H1 (cell line): ENCODE results near the gene TPO. TPM values are rescaled to one million over a fixed set of nuclear protein-coding genes. Genes with fewer than 3 reads are reported as not detected.

Experiments used
- CTCF ChIA-PET: fragments of 300-600 bp; sonication (Branson Sonifier 250); formaldehyde crosslinking; loops from one replicate; lab custom pipeline; 2021; ENCODE audit not compliant: partially characterized antibody; lab: Charles Lee
- POLR2A ChIA-PET: fragments of 300-600 bp; sonication (Branson Sonifier 250); formaldehyde crosslinking; loops from one replicate; lab custom pipeline; 2021; ENCODE audit warnings: inconsistent platforms; ENCODE audit not compliant: partially characterized antibody; lab: Charles Lee
- DNase-seq, 2 experiments: peaks; one replicate each; pipeline versions ENCODE4 v3.0.0 to v3.0.0-alpha.2; 2010 to 2022; ENCODE audit warnings: low spot score in 2 of 2, low read depth in 1 of 2, mixed read lengths in 1 of 2
- FAIRE-seq: peaks from 2 replicates; lab custom pipeline; 2011; peaks lifted over from hg19 to GRCh38; lab: Jason Lieb, UNC
- H2AFZ ChIP-seq: 2 replicates; pipeline ENCODE4 v1.8.1; 2012; ENCODE audit warnings: low read length, inconsistent platforms
- H2AK5ac ChIP-seq: 2 replicates; pipeline ENCODE4 v1.6.1; 2013; ENCODE audit warnings: low read depth, low read length
- H2BK120ac ChIP-seq: replicated peaks from 2 replicates; pipeline ENCODE3; 2013; ENCODE audit warnings: low read depth, low read length, inconsistent platforms
- H2BK12ac ChIP-seq: 2 replicates; pipeline ENCODE4 v1.6.1; 2013; ENCODE audit warnings: low read depth, low read length
- H2BK15ac ChIP-seq: 2 replicates; pipeline ENCODE4 v1.6.1; 2013; ENCODE audit warnings: low read length
- H2BK20ac ChIP-seq: 2 replicates; pipeline ENCODE4 v1.6.1; 2013; ENCODE audit warnings: low read length
- H2BK5ac ChIP-seq: 2 replicates; pipeline ENCODE4 v1.6.1; 2013; ENCODE audit warnings: low read depth, low read length
- H3K14ac ChIP-seq: 2 replicates; pipeline ENCODE4 v1.6.1; 2013; ENCODE audit warnings: inconsistent platforms; ENCODE audit not compliant: insufficient read length
- H3K18ac ChIP-seq: 2 replicates; pipeline ENCODE4 v1.6.1; 2013; ENCODE audit warnings: low read length; ENCODE audit errors: extremely low read depth
- H3K23ac ChIP-seq: 2 replicates; pipeline ENCODE4 v1.6.1; 2013; ENCODE audit warnings: inconsistent platforms; ENCODE audit not compliant: insufficient read length
- H3K23me2 ChIP-seq: 2 replicates; pipeline ENCODE4 v1.6.1; 2013; ENCODE audit warnings: low read depth, low read length
- H3K27ac ChIP-seq: 2 replicates; pipeline ENCODE4 v1.6.1; 2011; ENCODE audit warnings: low read depth, low read length, inconsistent platforms
- H3K27me3 ChIP-seq, 4 experiments: replicated peaks in 1 of 4; 1 replicate in 1 of 4; 2 replicates in 3 of 4; pipeline versions ENCODE4 v1.6.1 to v1.8.1; 2011 to 2013; ENCODE audit warnings: low read length in 3 of 4, mild to moderate bottlenecking in 3 of 4, inconsistent platforms in 2 of 4, mixed read lengths in 2 of 4, moderate library complexity in 1 of 4; ENCODE audit not compliant: control insufficient read depth in 3 of 4, insufficient read depth in 3 of 4; ENCODE audit errors: extremely low read depth in 1 of 4
- H3K36me3 ChIP-seq, 4 experiments: 2 replicates each; pipeline versions ENCODE4 v1.6.1 to v1.8.1; 2011 to 2013; ENCODE audit warnings: mild to moderate bottlenecking in 4 of 4, low read length in 3 of 4, moderate library complexity in 2 of 4, control low read depth in 1 of 4, inconsistent platforms in 1 of 4; ENCODE audit not compliant: insufficient read depth in 4 of 4, control insufficient read depth in 2 of 4
- H3K4ac ChIP-seq: replicated peaks from 2 replicates; pipeline ENCODE3; 2013; ENCODE audit warnings: low read length, low read depth, mixed read lengths, inconsistent platforms; ENCODE audit not compliant: insufficient read length
- H3K4me1 ChIP-seq, 4 experiments: replicated peaks in 1 of 4; 1 replicate in 1 of 4; 2 replicates in 3 of 4; pipeline versions ENCODE4 v1.6.1 to v1.8.1; 2011 to 2013; ENCODE audit warnings: low read length in 3 of 4, inconsistent platforms in 2 of 4, mixed read lengths in 1 of 4; ENCODE audit not compliant: insufficient read depth in 4 of 4, control insufficient read depth in 3 of 4
- H3K4me2 ChIP-seq, 2 experiments: 2 replicates each; pipeline versions ENCODE4 v1.6.1 to v1.8.1; 2011 to 2013; ENCODE audit warnings: low read depth in 2 of 2, low read length in 2 of 2, control low read depth in 1 of 2, inconsistent platforms in 1 of 2, mild to moderate bottlenecking in 1 of 2; ENCODE audit not compliant: insufficient read depth in 1 of 2
- H3K4me3 ChIP-seq, 4 experiments: fragments of 200-600, 300-600 bp in 1 of 4; sonication (generic), shearing (Covaris generic), sonication (Bioruptor Twin) in 1 of 4; 2 replicates each; pipeline versions ENCODE4 v1.5.1 to v1.8.1; 2011 to 2016; ENCODE audit warnings: low read length in 4 of 4, low read depth in 3 of 4, control low read depth in 2 of 4, inconsistent platforms in 2 of 4, mild to moderate bottlenecking in 2 of 4, mixed read lengths in 1 of 4, moderate library complexity in 1 of 4; ENCODE audit not compliant: insufficient read depth in 2 of 4; ENCODE audit errors: extremely low read depth in 1 of 4
- H3K56ac ChIP-seq: replicated peaks from 2 replicates; pipeline ENCODE3; 2013; ENCODE audit warnings: low read depth, mild to moderate bottlenecking, mixed read lengths, low read length, inconsistent platforms; ENCODE audit not compliant: insufficient read length
- H3K79me1 ChIP-seq: 2 replicates; pipeline ENCODE4 v1.6.1; 2013; ENCODE audit warnings: low read depth, low read length, control low read depth
- H3K79me2 ChIP-seq, 2 experiments: 2 replicates each; pipeline versions ENCODE4 v1.6.1 to v1.8.1; 2012 to 2013; ENCODE audit warnings: low read length in 2 of 2, mild to moderate bottlenecking in 2 of 2, inconsistent platforms in 1 of 2; ENCODE audit not compliant: insufficient read depth in 2 of 2, control insufficient read depth in 1 of 2
- H3K9ac ChIP-seq, 4 experiments: replicated peaks in 1 of 4; 1 replicate in 1 of 4; 2 replicates in 3 of 4; pipeline versions ENCODE4 v1.6.1 to v1.8.1; 2011 to 2013; ENCODE audit warnings: low read depth in 3 of 4, low read length in 3 of 4, control low read depth in 2 of 4, mild to moderate bottlenecking in 2 of 4, moderate library complexity in 2 of 4, inconsistent platforms in 1 of 4; ENCODE audit errors: extremely low read depth in 1 of 4
- H3K9me3 ChIP-seq, 2 experiments: 2 replicates each; pipeline versions ENCODE4 v1.6.1 to v1.8.1; 2012 to 2013; ENCODE audit warnings: mild to moderate bottlenecking in 2 of 2, moderate library complexity in 2 of 2, control low read depth in 1 of 2, inconsistent platforms in 1 of 2, low read depth in 1 of 2, low read length in 1 of 2, mixed read lengths in 1 of 2; ENCODE audit not compliant: insufficient read depth in 2 of 2
- H4K20me1 ChIP-seq, 2 experiments: replicated peaks in 1 of 2; 2 replicates each; pipeline versions ENCODE3 to v1.8.1; 2011 to 2013; ENCODE audit warnings: inconsistent platforms in 2 of 2, low read length in 2 of 2, mild to moderate bottlenecking in 1 of 2; ENCODE audit not compliant: insufficient read depth in 2 of 2, control insufficient read depth in 1 of 2
- H4K5ac ChIP-seq: 2 replicates; pipeline ENCODE4 v1.6.1; 2013; ENCODE audit warnings: low read length, low read depth, mixed read lengths, inconsistent platforms; ENCODE audit not compliant: insufficient read length
- H4K8ac ChIP-seq: 2 replicates; pipeline ENCODE4 v1.8.0; 2013; ENCODE audit warnings: mild to moderate bottlenecking, moderate library complexity, low read length, inconsistent platforms; ENCODE audit not compliant: insufficient read depth; ENCODE audit errors: extremely low read depth
- H4K91ac ChIP-seq: replicated peaks from 2 replicates; pipeline ENCODE3; 2013; ENCODE audit warnings: low read length, mixed read lengths, inconsistent platforms; ENCODE audit not compliant: insufficient read length
- CEBPB ChIP-seq: IDR thresholded peaks from 2 replicates; pipeline ENCODE4 v1.6.1; 2012; ENCODE audit warnings: low read depth, low read length
- EGR1 ChIP-seq: IDR thresholded peaks from 2 replicates; pipeline ENCODE4 v1.6.1; 2011; ENCODE audit warnings: low read depth, low read length, borderline replicate concordance
- GABPA ChIP-seq: IDR thresholded peaks from 2 replicates; pipeline ENCODE4 v1.6.1; 2011; ENCODE audit warnings: mild to moderate bottlenecking, low read length, moderate library complexity, borderline replicate concordance; ENCODE audit not compliant: insufficient read depth
- HDAC2 ChIP-seq, 2 experiments: fragments of 300-600 bp in 1 of 2; sonication (generic) in 1 of 2; IDR thresholded peaks; 2 replicates each; pipeline ENCODE4 v1.6.1; 2011 to 2012; ENCODE audit warnings: low read depth in 2 of 2, low read length in 2 of 2, mild to moderate bottlenecking in 2 of 2, moderate library complexity in 2 of 2, borderline replicate concordance in 1 of 2, inconsistent platforms in 1 of 2
- KDM5A ChIP-seq: fragments of 200-600 bp; IDR thresholded peaks from 2 replicates; pipeline ENCODE4 v1.7.1; 2012; ENCODE audit warnings: mild to moderate bottlenecking, low read length, inconsistent platforms, mixed read lengths
- RBBP5 ChIP-seq: IDR thresholded peaks from 2 replicates; pipeline ENCODE4 v1.7.1; 2012; ENCODE audit warnings: low read depth, mild to moderate bottlenecking, inconsistent platforms, low read length, moderate library complexity, borderline replicate concordance
- SIN3A ChIP-seq, 2 experiments: IDR thresholded peaks in 1 of 2; conservative IDR thresholded peaks in 1 of 2; 2 replicates each; pipeline ENCODE4 v1.6.1; 2011 to 2012; ENCODE audit warnings: low read length in 2 of 2, improper control_type of control experiment in 1 of 2, low read depth in 1 of 2, mild to moderate bottlenecking in 1 of 2
- SP4 ChIP-seq: IDR thresholded peaks from 2 replicates; pipeline ENCODE4 v1.6.1; 2012; ENCODE audit warnings: low read length, inconsistent platforms
- TCF12 ChIP-seq: IDR thresholded peaks from 2 replicates; pipeline ENCODE4 v1.6.1; 2011; ENCODE audit warnings: low read depth, mild to moderate bottlenecking, low read length
- YY1 ChIP-seq: IDR thresholded peaks from 2 replicates; pipeline ENCODE4 v1.6.1; 2011; ENCODE audit warnings: low read depth, mild to moderate bottlenecking, low read length
- WGBS, 2 experiments: shearing (Covaris generic) in 1 of 2; methylation state at CpG; one replicate each; pipeline versions ENCODE4 v1.1.6 to v1.1.7; 2013 to 2015; ENCODE audit warnings: low lambda C conversion rate in 2 of 2, mixed read lengths in 2 of 2, inconsistent platforms in 1 of 2, low coverage in 1 of 2, missing lambda C conversion rate in 1 of 2; ENCODE audit not compliant: insufficient replicate concordance in 2 of 2, insufficient coverage in 1 of 2, insufficient read length in 1 of 2; ENCODE audit errors: extremely low coverage in 1 of 2, missing lambda C conversion rate in 1 of 2; 5-methylcytosine and 5-hydroxymethylcytosine counted together
- polyA plus RNA-seq, 7 experiments: library from polyadenylated mRNA; depleted of rRNA in 3 of 7; stranded (reverse) in 5 of 7; unstranded in 2 of 7; fragments of >200 nt in 5 of 7; fragments of 200-250 nt in 2 of 7; gene quantifications; 1 replicate in 5 of 7; 2 replicates in 1 of 7; 4 replicates in 1 of 7; pipeline versions ENCODE4 v1.2.1 to v1.2.3, GENCODE V29; 2011 to 2013; ENCODE audit warnings: missing spikeins in 2 of 7, mixed read lengths in 2 of 7
- total RNA-seq: library from RNA; stranded (reverse); fragmentation: NEBNext Ultra II Directional; extraction: Animal tissue kit (Norgen Biotek cat#: 25700); gene quantifications from 2 replicates; pipeline ENCODE4 v1.2.1, GENCODE V29; 2021
- TF ChIP-seq, protein P1 (sequence below): IDR thresholded peaks from 2 replicates; pipeline ENCODE4 v1.6.1; 2011; ENCODE audit warnings: low read length, improper control_type of control experiment

Gene TPO
- total and polyA plus RNA-seq, 2 of the 8 experiments (the other 6 are each of a cell fraction or from before 2014, with no cell fraction given), result not detected

DNA sequence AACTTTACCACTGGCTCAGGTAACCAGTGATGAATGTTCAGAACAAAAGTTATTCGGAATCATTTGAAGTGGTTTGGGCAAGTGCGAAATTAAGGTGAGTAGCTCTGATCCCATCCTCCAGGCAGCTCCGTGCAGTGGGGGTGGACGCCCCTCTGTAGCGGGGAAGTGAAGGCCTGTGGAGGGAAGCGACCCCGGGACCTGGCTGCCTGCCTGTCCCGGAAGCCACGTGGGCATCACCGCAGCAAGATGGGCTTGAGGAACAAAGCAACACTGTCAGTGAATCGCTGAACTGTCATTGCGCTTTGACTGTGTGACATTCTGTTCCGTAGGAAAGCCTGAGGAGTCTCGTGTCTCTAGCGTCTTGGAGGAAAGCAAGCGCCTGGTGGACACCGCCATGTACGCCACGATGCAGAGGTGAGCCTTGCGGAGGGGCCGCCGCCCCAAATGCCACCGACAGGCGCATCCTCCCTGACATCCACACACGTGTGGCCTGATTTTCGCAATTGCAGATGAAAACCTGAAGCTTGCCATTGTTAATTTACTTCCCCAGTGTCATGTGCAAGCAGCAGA, 9.5 kb downstream of the TPO start:
- Histone ChIP-seq H2BK120ac (no peak overlapping the region), H3K27ac (no peak overlapping the region), H4K91ac (no peak overlapping the region), H3K79me2 (no peaks in the 10 kb centered on the region), H4K20me1 (no peaks in the 10 kb centered on the region), H3K23me2 (peaks cover 2% of the 10 kb centered on the region; the same call in 1 of the 2 replicates), H2BK20ac (no peak overlapping the region), H2AK5ac (no peak overlapping the region), H2AFZ (no peak overlapping the region), H4K8ac (no peak overlapping the region), H3K18ac (no peak overlapping the region), H3K4me2 (no peak overlapping the region), H3K56ac (no peak overlapping the region), H3K9me3 (no peaks in the 10 kb centered on the region), H3K4me3 (no peak overlapping the region), H3K79me1 (no peaks in the 10 kb centered on the region), H2BK5ac (no peak overlapping the region; the same call in 1 of the 2 replicates), H3K4me1 (no peaks in the 10 kb centered on the region), H3K4ac (no peak overlapping the region), H3K27me3 (peaks cover 0 to 6% (median 1%) of the 10 kb centered on the region in 4 experiments; a peak in 1 of 7 replicates), H3K14ac (no peak overlapping the region), H3K23ac (no peak overlapping the region), H3K9ac (no peak overlapping the region), H3K36me3 (no peaks in the 10 kb centered on the region), H2BK15ac (no peak overlapping the region), H4K5ac (no peak overlapping the region), H2BK12ac (no peak overlapping the region)
- POLR2A ChIA-PET, result no interaction called here
- 91% methylated on average over 24 of the region's 26 CpGs; no CpG with 5 or more reads in 1 of the 2 experiments for WGBS, 2 experiments
- DNase-seq (no peak), FAIRE-seq (no peak)
- CTCF ChIA-PET, result interaction anchor here (1.2 kb wide), 1 partner anchor 9 kb away, joined by 3 read pairs; no protein-coding TSS in a partner anchor
- no peak for TF ChIP-seq YY1
- TF ChIP-seq, protein P1, sequence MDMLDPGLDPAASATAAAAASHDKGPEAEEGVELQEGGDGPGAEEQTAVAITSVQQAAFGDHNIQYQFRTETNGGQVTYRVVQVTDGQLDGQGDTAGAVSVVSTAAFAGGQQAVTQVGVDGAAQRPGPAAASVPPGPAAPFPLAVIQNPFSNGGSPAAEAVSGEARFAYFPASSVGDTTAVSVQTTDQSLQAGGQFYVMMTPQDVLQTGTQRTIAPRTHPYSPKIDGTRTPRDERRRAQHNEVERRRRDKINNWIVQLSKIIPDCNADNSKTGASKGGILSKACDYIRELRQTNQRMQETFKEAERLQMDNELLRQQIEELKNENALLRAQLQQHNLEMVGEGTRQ, result no peak
- no peak for TF ChIP-seq CEBPB
- TF ChIP-seq EGR1, result no peak
- TF ChIP-seq HDAC2 (IDR thresholded peaks at IDR 0.05; ENCODE audit: borderline replicate concordance in 1 of 2, low read depth in 2 of 2, low read length in 2 of 2), result no peak
- TF ChIP-seq TCF12, result no peak
- no peak for TF ChIP-seq SP4
- TF ChIP-seq SIN3A (conservative IDR thresholded peaks at IDR 0.05 in 1 of 2, IDR thresholded peaks at IDR 0.05 in 1 of 2; ENCODE audit: low read depth in 1 of 2, low read length in 2 of 2), result no peak
- TF ChIP-seq RBBP5, result no peak
- TF ChIP-seq GABPA, result no peak
- TF ChIP-seq KDM5A, result no peak
